GM13977 (cell line): Measurements from ENCODE around the gene MEMO1.

Source experiments
- DNase-seq: peaks from one replicate; pipeline ENCODE4 v3.0.0; 2012; ENCODE audit warnings: low spot score
- CTCF ChIP-seq: IDR thresholded peaks from 2 replicates; pipeline ENCODE4 v1.5.1; 2012; ENCODE audit warnings: mild to moderate bottlenecking, control low read depth; ENCODE audit not compliant: insufficient read depth; ENCODE audit errors: extremely low read depth, missing control alignments
- in situ Hi-C: fragments of 300-500 bp; cut with MboI; formaldehyde crosslinking; loops from one replicate; pipeline ENCODE4 v1.12.0; 2022; ENCODE audit warnings: low sequenced_read_pairs, low pct_unique_long_range_greater_than_20kb, mixed read lengths, inconsistent platforms; ENCODE audit not compliant: unreplicated experiment

Gene MEMO1

GRCh38 chr2:31998731-31999383 is 12.0 kb downstream of the MEMO1 start:
- in situ Hi-C loops: no loop called here
- no peak for DNase-seq
- TF ChIP-seq CTCF: no peak

GRCh38 chr2:31997653-31998052 is 13.2 kb downstream of the MEMO1 start:
- no peak for TF ChIP-seq CTCF
- DNase-seq: no peak
- in situ Hi-C loops: no loop called here

- TF ChIP-seq CTCF: no peak
- in situ Hi-C loops: no loop called here
- no peak for DNase-seq
These were observed 14.1 kb downstream of the MEMO1 start for GRCh38 chr2:31996571-31997150.

GRCh38 chr2:31992934-31993333 is 17.9 kb downstream of the MEMO1 start:
- DNase-seq: no peak
- in situ Hi-C loops: no loop called here
- no peak for TF ChIP-seq CTCF

GRCh38 chr2:31992025-31992579 is 18.7 kb downstream of the MEMO1 start:
- DNase-seq: no peak
- TF ChIP-seq CTCF: no peak
- in situ Hi-C loops: no loop called here

GRCh38 chr2:31989946-31990345 is 20.9 kb downstream of the MEMO1 start:
- in situ Hi-C loops: no loop called here
- no peak for TF ChIP-seq CTCF
- DNase-seq: no peak
